22Rv1 (cell line): ENCODE measurements around the gene SUN5.

Experiments
- ZFX ChIP-seq: fragments of 450-650 bp; IDR thresholded peaks from 2 replicates; pipeline ENCODE4 v1.6.1; 2017; ENCODE audit warnings: antibody characterized with exemption, borderline replicate concordance
- TF ChIP-seq, protein P1 (sequence below): fragments of 450-650 bp; IDR thresholded peaks from 2 replicates; pipeline ENCODE4 v1.5.1; 2017; ENCODE audit warnings: mild to moderate bottlenecking

DNA sequence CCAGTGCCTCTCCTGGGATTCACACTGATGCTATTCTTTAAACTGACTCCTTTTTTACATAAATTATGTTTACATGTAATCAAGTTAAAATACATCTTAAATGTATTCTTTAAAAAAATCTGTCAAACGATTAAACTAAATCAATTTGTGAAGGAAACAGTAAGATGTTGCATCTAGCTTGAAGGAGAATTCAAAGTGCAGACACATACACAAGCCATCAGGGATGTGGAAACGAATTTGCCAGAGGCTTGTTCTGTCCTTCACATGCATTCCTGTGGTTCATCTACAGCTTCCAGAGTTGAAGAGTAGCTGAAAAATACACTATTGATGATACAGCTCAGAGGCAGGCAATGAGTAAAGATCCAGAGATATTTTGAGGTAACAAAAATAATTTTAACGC is 42.2 kb upstream of the SUN5 start:
- TF ChIP-seq, protein P1, sequence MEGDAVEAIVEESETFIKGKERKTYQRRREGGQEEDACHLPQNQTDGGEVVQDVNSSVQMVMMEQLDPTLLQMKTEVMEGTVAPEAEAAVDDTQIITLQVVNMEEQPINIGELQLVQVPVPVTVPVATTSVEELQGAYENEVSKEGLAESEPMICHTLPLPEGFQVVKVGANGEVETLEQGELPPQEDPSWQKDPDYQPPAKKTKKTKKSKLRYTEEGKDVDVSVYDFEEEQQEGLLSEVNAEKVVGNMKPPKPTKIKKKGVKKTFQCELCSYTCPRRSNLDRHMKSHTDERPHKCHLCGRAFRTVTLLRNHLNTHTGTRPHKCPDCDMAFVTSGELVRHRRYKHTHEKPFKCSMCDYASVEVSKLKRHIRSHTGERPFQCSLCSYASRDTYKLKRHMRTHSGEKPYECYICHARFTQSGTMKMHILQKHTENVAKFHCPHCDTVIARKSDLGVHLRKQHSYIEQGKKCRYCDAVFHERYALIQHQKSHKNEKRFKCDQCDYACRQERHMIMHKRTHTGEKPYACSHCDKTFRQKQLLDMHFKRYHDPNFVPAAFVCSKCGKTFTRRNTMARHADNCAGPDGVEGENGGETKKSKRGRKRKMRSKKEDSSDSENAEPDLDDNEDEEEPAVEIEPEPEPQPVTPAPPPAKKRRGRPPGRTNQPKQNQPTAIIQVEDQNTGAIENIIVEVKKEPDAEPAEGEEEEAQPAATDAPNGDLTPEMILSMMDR, result no peak
- TF ChIP-seq ZFX, result no peak
